Measurements from ENCODE around the gene PCYOX1L.

PCYOX1L gene

GRCh38 chr5:149363358-149363757 lies 5.5 kb downstream of the PCYOX1L start:
- no peak overlapping the region for H3K27ac ChIP-seq (ENCODE audit: low read depth, low read length)
- no peak overlapping the region for H3K4me3 ChIP-seq (ENCODE audit: low read depth, low read length)
- DNase-seq: no peak
- no peak overlapping the region for H3K14ac ChIP-seq (ENCODE audit: low read length)
- no peak overlapping the region for H4K12ac ChIP-seq (ENCODE audit: low read depth, low read length)
- no peak overlapping the region for H2BK5ac ChIP-seq (ENCODE audit: low read depth, low read length, poor library complexity)
- no peaks in the 10 kb centered on the region for H3K79me1 ChIP-seq (ENCODE audit: low read length)
- no peak overlapping the region for H2BK120ac ChIP-seq (ENCODE audit: insufficient read depth, low read length, poor library complexity)
- H3K9ac ChIP-seq (ENCODE audit: low read length): no peak overlapping the region
- H4K91ac ChIP-seq (ENCODE audit: low read depth, low read length): no peak overlapping the region
- no peak overlapping the region for H3K23ac ChIP-seq (ENCODE audit: low read length)
- H3K4ac ChIP-seq (ENCODE audit: low read depth, low read length): no peak overlapping the region
- H3K27me3 ChIP-seq (ENCODE audit: insufficient read depth, low read length): no peaks in the 10 kb centered on the region
- no peaks in the 10 kb centered on the region for H3K36me3 ChIP-seq (ENCODE audit: control insufficient read depth in 1 of 2, insufficient read depth in 2 of 2, low read length in 2 of 2)
- no peak overlapping the region for H3K4me2 ChIP-seq (ENCODE audit: low read length)
- no peak overlapping the region for H4K8ac ChIP-seq (ENCODE audit: low read depth, low read length)
- H2BK12ac ChIP-seq (ENCODE audit: low read length): no peak overlapping the region
- peaks cover 1% of the 10 kb centered on the region for H3K9me3 ChIP-seq (ENCODE audit: insufficient read depth, low read depth, low read length)
- peaks cover under 1% of the 10 kb centered on the region for H3K79me2 ChIP-seq (ENCODE audit: control insufficient read depth, insufficient read depth, low read length, poor library complexity)
- no peak overlapping the region for H2AFZ ChIP-seq (ENCODE audit: insufficient read depth, low read length, poor library complexity)
- H3K18ac ChIP-seq (ENCODE audit: low read length): no peak overlapping the region
- H2AK5ac ChIP-seq (ENCODE audit: low read length): no peak overlapping the region
- H3K4me1 ChIP-seq (ENCODE audit: control insufficient read depth in 1 of 2, insufficient read depth in 2 of 2, low read length in 2 of 2): peaks cover 5% of the 10 kb centered on the region in 2 experiments

DNA sequence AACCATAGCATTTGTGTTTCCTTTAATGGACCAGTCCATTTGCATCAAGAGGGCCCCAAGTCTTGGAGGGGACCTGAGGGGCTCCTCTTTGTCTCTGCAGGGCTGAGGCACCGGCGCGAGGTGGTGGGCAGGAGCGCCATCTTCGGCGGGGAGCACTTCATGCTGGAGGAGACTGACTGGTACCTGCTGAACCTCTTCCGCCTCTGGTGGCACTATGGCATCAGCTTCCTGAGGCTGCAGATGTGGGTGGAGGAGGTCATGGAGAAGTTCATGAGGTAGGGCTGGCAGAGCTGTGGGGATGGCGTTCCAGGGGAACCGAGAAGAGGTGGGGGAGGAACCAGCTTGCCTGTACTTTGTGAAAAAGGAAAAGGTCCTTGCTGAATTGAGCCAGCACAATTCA lies 6.1 kb downstream of the PCYOX1L start:
- H3K27me3 ChIP-seq (ENCODE audit: insufficient read depth, low read length): no peaks in the 10 kb centered on the region
- H2BK120ac ChIP-seq (ENCODE audit: insufficient read depth, low read length, poor library complexity): no peak overlapping the region
- H4K12ac ChIP-seq (ENCODE audit: low read depth, low read length): no peak overlapping the region
- H3K14ac ChIP-seq (ENCODE audit: low read length): no peak overlapping the region
- WGBS (ENCODE audit: extremely low coverage, insufficient coverage, insufficient read length): no CpG with 5 or more reads among the region's 9 CpGs
- peaks cover 3% of the 10 kb centered on the region in 2 experiments for H3K4me1 ChIP-seq (ENCODE audit: control insufficient read depth in 1 of 2, insufficient read depth in 2 of 2, low read length in 2 of 2)
- no peak overlapping the region for H3K4me2 ChIP-seq (ENCODE audit: low read length)
- no peak overlapping the region for H2BK5ac ChIP-seq (ENCODE audit: low read depth, low read length, poor library complexity)
- no peak overlapping the region for H3K4ac ChIP-seq (ENCODE audit: low read depth, low read length)
- no peak overlapping the region for H3K4me3 ChIP-seq (ENCODE audit: low read depth, low read length)
- H3K79me2 ChIP-seq (ENCODE audit: control insufficient read depth, insufficient read depth, low read length, poor library complexity): no peaks in the 10 kb centered on the region
- no peak overlapping the region for H2AFZ ChIP-seq (ENCODE audit: insufficient read depth, low read length, poor library complexity)
- H3K23ac ChIP-seq (ENCODE audit: low read length): no peak overlapping the region
- H3K18ac ChIP-seq (ENCODE audit: low read length): no peak overlapping the region
- H2AK5ac ChIP-seq (ENCODE audit: low read length): no peak overlapping the region
- H3K79me1 ChIP-seq (ENCODE audit: low read length): no peaks in the 10 kb centered on the region
- no peaks in the 10 kb centered on the region for H3K36me3 ChIP-seq (ENCODE audit: control insufficient read depth in 1 of 2, insufficient read depth in 2 of 2, low read length in 2 of 2)
- H3K9me3 ChIP-seq (ENCODE audit: insufficient read depth, low read depth, low read length): no peaks in the 10 kb centered on the region
- no peak overlapping the region for H4K8ac ChIP-seq (ENCODE audit: low read depth, low read length)
- no peak overlapping the region for H3K27ac ChIP-seq (ENCODE audit: low read depth, low read length)
- no peak overlapping the region for H4K91ac ChIP-seq (ENCODE audit: low read depth, low read length)
- DNase-seq: no peak
- no peak overlapping the region for H3K9ac ChIP-seq (ENCODE audit: low read length)
- H2BK12ac ChIP-seq (ENCODE audit: low read length): no peak overlapping the region

- H3K27me3 ChIP-seq (ENCODE audit: insufficient read depth, low read length): no peaks in the 10 kb centered on the region
- H3K79me2 ChIP-seq (ENCODE audit: control insufficient read depth, insufficient read depth, low read length, poor library complexity): no peaks in the 10 kb centered on the region
- H3K36me3 ChIP-seq (ENCODE audit: control insufficient read depth in 1 of 2, insufficient read depth in 2 of 2, low read length in 2 of 2): no peaks in the 10 kb centered on the region
- no peak overlapping the region for H3K4me2 ChIP-seq (ENCODE audit: low read length)
- H3K79me1 ChIP-seq (ENCODE audit: low read length): no peaks in the 10 kb centered on the region
- H4K12ac ChIP-seq (ENCODE audit: low read depth, low read length): no peak overlapping the region
- no peak overlapping the region for H3K4ac ChIP-seq (ENCODE audit: low read depth, low read length)
- no peak overlapping the region for H3K27ac ChIP-seq (ENCODE audit: low read depth, low read length)
- WGBS (ENCODE audit: extremely low coverage, insufficient coverage, insufficient read length): no CpG with 5 or more reads among the region's 2 CpGs
- no peak for DNase-seq
- no peak overlapping the region for H2BK120ac ChIP-seq (ENCODE audit: insufficient read depth, low read length, poor library complexity)
- H3K4me3 ChIP-seq (ENCODE audit: low read depth, low read length): no peak overlapping the region
- no peak overlapping the region for H2AFZ ChIP-seq (ENCODE audit: insufficient read depth, low read length, poor library complexity)
- H3K18ac ChIP-seq (ENCODE audit: low read length): no peak overlapping the region
- no peak overlapping the region for H3K14ac ChIP-seq (ENCODE audit: low read length)
- H3K9me3 ChIP-seq (ENCODE audit: insufficient read depth, low read depth, low read length): no peaks in the 10 kb centered on the region
- no peak overlapping the region for H4K8ac ChIP-seq (ENCODE audit: low read depth, low read length)
- no peak overlapping the region for H4K91ac ChIP-seq (ENCODE audit: low read depth, low read length)
- no peak overlapping the region for H2AK5ac ChIP-seq (ENCODE audit: low read length)
- H3K9ac ChIP-seq (ENCODE audit: low read length): no peak overlapping the region
- H3K4me1 ChIP-seq (ENCODE audit: control insufficient read depth in 1 of 2, insufficient read depth in 2 of 2, low read length in 2 of 2): peaks cover 3% of the 10 kb centered on the region in 2 experiments
- H3K23ac ChIP-seq (ENCODE audit: low read length): no peak overlapping the region
- H2BK12ac ChIP-seq (ENCODE audit: low read length): no peak overlapping the region
- no peak overlapping the region for H2BK5ac ChIP-seq (ENCODE audit: low read depth, low read length, poor library complexity)
Observed at GRCh38 chr5:149364719-149365118, 6.9 kb downstream of the PCYOX1L start.

DNA sequence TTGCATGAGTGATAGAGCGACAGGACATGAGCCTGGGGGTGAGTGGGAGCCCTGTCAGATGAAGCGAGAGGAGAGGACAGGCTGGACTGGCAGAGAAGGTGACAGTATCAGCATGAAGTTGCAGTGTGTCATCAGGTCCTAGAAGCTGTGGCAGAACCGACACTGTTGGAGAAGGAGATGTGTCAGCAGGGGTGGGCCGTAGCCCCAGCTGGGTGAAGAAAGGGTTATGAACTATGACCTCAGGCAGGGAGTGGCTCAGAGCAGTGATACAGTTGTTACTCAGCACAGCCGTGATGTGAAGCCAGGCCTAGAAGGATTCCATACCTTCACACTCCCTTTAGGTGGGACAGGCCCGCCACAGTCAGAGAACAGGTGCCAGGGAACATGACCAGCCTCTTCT lies 7.6 kb downstream of the PCYOX1L start:
- no peak overlapping the region for H3K4me3 ChIP-seq (ENCODE audit: low read depth, low read length)
- peaks cover 3% of the 10 kb centered on the region in 2 experiments for H3K4me1 ChIP-seq (ENCODE audit: control insufficient read depth in 1 of 2, insufficient read depth in 2 of 2, low read length in 2 of 2)
- no peak overlapping the region for H3K9ac ChIP-seq (ENCODE audit: low read length)
- no peak overlapping the region for H4K8ac ChIP-seq (ENCODE audit: low read depth, low read length)
- no peak overlapping the region for H3K27ac ChIP-seq (ENCODE audit: low read depth, low read length)
- H3K27me3 ChIP-seq (ENCODE audit: insufficient read depth, low read length): no peaks in the 10 kb centered on the region
- no peak overlapping the region for H2BK5ac ChIP-seq (ENCODE audit: low read depth, low read length, poor library complexity)
- no peak for DNase-seq
- no peak overlapping the region for H2BK12ac ChIP-seq (ENCODE audit: low read length)
- H2AFZ ChIP-seq (ENCODE audit: insufficient read depth, low read length, poor library complexity): no peak overlapping the region
- H3K79me2 ChIP-seq (ENCODE audit: control insufficient read depth, insufficient read depth, low read length, poor library complexity): no peaks in the 10 kb centered on the region
- H3K23ac ChIP-seq (ENCODE audit: low read length): no peak overlapping the region
- no peak overlapping the region for H4K91ac ChIP-seq (ENCODE audit: low read depth, low read length)
- H3K18ac ChIP-seq (ENCODE audit: low read length): no peak overlapping the region
- no peak overlapping the region for H2AK5ac ChIP-seq (ENCODE audit: low read length)
- no peak overlapping the region for H3K4me2 ChIP-seq (ENCODE audit: low read length)
- no peaks in the 10 kb centered on the region for H3K36me3 ChIP-seq (ENCODE audit: control insufficient read depth in 1 of 2, insufficient read depth in 2 of 2, low read length in 2 of 2)
- no peaks in the 10 kb centered on the region for H3K79me1 ChIP-seq (ENCODE audit: low read length)
- no peak overlapping the region for H2BK120ac ChIP-seq (ENCODE audit: insufficient read depth, low read length, poor library complexity)
- no peak overlapping the region for H3K4ac ChIP-seq (ENCODE audit: low read depth, low read length)
- H4K12ac ChIP-seq (ENCODE audit: low read depth, low read length): no peak overlapping the region
- no CpG with 5 or more reads among the region's 6 CpGs for WGBS (ENCODE audit: extremely low coverage, insufficient coverage, insufficient read length)
- no peak overlapping the region for H3K14ac ChIP-seq (ENCODE audit: low read length)
- H3K9me3 ChIP-seq (ENCODE audit: insufficient read depth, low read depth, low read length): no peaks in the 10 kb centered on the region
